ENCODE results near the gene IFITM10.

IFITM10 gene

DNA sequence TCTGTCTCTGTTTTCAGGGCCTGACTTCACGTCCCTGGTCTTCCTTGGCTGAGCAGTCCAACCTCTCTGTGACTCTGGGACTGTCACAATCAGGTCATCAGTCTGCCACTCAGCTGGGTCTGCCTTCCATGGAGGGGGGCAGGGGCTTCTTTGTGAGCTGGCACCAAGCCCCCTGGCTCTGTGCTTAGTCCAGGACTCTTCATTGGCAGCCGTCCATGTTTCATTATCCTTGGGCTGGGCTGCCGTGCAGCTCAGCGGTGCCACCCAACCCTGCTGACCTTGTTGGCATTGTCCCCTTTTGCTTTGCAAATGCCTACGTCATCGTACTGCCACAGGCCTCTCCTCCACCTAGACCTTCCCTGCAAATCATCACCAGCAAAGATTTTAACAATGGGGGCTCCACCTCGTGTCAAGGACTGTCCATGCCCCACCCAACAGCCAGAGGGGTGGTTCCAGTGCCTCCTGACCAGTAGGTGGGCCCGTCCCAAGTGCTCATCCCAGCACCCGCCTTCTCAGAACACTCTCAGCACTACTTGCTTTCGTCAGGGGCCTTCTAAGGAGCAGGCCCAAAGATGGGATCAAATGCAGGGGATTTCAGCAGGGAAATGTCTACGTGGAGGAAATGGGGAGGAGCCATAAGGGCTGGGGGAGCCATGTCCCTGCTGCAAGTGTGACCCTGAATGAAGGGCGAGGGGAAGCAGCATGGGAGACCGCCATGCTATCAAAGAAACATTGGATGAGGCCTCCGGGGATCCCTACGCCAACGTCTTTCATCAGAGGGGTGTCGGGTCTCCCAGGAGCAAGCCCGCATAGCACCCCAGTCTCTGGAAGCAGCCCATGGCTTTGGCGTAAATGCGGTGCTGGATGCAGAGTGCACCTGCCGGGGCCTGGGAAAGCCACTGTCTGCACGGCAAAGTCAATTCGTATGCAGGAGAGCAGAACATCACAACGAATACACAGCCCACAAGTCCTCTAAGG is 35.2 kb downstream of the IFITM10 start:
- no peak for DNase-seq (ENCODE audit: low read depth)
- no peak overlapping the region for H3K4me3 ChIP-seq (ENCODE audit: low read length)
- TF ChIP-seq, protein P1, sequence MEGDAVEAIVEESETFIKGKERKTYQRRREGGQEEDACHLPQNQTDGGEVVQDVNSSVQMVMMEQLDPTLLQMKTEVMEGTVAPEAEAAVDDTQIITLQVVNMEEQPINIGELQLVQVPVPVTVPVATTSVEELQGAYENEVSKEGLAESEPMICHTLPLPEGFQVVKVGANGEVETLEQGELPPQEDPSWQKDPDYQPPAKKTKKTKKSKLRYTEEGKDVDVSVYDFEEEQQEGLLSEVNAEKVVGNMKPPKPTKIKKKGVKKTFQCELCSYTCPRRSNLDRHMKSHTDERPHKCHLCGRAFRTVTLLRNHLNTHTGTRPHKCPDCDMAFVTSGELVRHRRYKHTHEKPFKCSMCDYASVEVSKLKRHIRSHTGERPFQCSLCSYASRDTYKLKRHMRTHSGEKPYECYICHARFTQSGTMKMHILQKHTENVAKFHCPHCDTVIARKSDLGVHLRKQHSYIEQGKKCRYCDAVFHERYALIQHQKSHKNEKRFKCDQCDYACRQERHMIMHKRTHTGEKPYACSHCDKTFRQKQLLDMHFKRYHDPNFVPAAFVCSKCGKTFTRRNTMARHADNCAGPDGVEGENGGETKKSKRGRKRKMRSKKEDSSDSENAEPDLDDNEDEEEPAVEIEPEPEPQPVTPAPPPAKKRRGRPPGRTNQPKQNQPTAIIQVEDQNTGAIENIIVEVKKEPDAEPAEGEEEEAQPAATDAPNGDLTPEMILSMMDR (conservative IDR thresholded peaks at IDR 0.05; ENCODE audit: low read depth, low read length) = no peak

DNA sequence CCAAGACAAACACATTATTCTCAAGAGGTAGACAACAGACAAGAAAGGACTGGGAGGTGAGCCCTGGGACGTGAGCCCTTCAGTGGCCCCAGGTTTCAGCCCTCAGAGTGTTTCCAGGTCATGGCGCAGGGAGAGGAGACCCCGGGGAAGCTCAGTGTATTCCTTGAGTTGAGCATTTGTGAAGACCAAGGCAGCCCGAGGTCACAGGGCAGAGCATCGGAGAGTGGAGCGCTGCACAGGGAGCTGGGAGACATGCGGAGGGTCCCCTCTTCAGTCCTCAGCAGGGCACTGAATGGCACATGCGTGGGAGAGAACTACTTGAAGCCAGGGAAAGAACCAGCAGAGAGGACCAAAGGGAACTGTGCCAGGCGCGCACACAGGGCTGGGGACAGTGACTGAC is 41.7 kb downstream of the IFITM10 start:
- DNase-seq (ENCODE audit: low read depth) = no peak
- H3K4me3 ChIP-seq (ENCODE audit: low read length) = no peak overlapping the region
- TF ChIP-seq, protein P1 (conservative IDR thresholded peaks at IDR 0.05; ENCODE audit: low read depth, low read length) = no peak

DNA sequence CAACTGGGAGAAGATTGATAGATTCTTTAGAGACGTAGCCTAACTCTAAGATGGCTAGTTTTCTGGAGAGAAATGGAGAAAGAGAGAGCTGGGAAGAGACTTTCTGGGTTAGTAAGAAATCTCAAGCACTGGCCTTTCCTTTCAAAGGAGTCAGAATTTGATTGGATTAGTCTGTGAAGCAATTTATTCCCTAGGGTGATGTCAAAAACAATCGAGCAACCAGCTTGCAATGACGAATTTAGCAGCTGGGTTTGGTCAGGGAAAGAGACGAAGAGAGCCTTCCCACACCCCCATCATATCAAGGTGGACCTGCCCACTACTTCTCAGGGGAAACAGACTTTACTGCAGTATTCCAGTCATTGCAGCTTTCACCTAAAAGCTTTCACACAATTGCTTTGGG is 42.6 kb downstream of the IFITM10 start:
- TF ChIP-seq, protein P1 (conservative IDR thresholded peaks at IDR 0.05; ENCODE audit: low read depth, low read length) = no peak
- H3K4me3 ChIP-seq (ENCODE audit: low read length) = no peak overlapping the region
- DNase-seq (ENCODE audit: low read depth) = no peak

DNA sequence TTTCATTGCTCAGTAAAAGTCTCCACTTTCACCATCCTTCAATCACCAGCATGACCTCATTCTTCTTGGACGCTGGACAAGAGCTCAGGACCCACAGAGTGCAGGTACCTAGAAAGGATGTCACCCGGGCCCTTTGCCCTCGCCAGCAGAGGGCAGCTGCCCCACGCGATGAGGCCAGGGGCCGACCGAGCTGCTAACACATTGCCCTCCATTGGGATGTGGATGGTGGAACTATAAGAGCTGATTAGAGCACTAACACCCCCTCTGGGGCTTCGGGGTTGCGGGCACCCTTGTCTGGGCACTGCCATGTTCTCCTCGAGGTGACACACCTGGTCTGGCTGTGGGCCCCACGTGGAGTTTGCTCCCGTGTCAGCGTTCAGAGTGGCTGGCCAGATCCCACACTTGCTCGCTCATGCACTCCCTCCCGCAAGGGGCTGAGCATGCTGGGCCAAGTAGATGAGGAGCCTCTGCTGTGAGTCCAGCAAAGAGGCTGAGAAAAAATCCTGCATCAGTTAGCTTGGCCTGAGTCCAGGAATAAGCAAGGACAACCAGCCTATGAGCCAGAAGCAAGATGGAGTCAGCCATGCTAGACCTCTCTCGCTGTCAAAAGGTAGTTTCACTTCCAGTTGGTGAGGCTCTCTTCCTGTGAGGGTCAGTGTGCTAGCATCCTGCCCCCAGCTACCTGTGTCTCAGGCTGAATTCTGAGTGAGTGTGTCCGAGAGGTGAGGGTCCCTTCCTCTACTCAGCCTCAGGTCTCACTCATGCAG is 43.6 kb downstream of the IFITM10 start:
- DNase-seq (ENCODE audit: low read depth) = no peak
- TF ChIP-seq, protein P1 (conservative IDR thresholded peaks at IDR 0.05; ENCODE audit: low read depth, low read length) = no peak
- H3K4me3 ChIP-seq (ENCODE audit: low read length) = no peak overlapping the region

DNA sequence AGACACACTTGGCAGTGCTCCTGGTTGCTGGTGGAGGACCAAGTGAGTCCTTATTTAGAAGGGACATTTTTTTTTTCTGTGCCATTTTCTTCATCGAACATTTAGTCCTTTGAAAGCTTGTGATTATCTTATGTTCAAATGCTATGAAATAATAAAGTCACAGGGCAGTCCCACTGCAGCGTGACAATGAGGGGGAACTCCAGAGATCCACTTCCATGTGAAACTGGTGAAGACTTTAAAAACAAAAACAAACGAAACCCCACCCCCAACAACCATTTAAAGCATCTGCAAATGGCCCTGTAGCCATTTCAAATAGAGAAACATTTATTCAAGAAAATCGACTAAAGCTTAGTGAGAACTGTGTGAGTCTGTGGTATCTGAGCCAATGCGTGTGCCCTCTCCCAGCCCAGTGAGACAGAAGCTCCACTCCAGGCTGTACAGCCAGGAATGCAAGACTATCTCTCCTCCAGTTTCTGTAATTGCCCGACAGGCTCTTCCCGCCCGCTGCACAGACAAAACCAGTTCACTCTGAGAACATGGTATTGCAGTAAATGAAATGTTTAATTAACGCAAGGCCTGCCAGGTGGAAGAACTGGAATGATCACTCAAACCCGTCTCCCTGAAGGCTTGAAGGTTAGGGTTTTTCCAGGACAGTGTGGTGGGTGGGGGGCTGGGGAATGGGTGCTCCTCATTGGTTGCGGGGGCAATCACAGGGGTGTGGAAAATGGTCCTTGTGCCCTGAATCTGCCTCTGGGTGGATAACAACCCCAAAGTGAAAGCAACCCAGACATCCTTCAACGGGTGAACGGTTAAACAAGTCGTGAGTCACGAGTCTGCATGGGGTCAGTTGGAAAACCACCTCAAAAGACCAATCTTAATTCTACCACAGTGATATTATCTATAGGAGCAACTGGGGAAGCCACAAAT is 45.0 kb downstream of the IFITM10 start:
- no peak for DNase-seq (ENCODE audit: low read depth)
- H3K4me3 ChIP-seq (ENCODE audit: low read length) = no peak overlapping the region
- TF ChIP-seq, protein P1 (conservative IDR thresholded peaks at IDR 0.05; ENCODE audit: low read depth, low read length) = no peak

DNA sequence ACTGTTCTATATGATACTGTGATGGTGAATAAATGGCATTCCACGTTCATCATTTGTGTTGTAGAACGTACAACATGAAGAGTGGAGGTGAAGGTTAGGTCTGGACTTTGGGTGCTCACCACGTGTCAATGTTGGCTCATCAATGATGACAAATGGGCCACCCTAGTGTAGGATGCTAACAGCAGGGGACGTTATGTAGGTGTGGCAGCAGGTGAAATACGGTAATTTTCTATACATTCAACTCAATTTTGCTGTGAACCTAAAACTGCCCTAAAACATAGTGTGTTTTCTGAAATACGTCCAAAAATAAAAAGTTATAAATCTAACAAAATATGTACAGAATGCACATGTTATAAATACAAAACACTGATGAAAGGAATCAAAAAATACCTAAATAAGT is 47.2 kb downstream of the IFITM10 start:
- DNase-seq (ENCODE audit: low read depth) = no peak
- TF ChIP-seq, protein P1 (conservative IDR thresholded peaks at IDR 0.05; ENCODE audit: low read depth, low read length) = no peak
- H3K4me3 ChIP-seq (ENCODE audit: low read length) = no peak overlapping the region

All from retinal pigment epithelial cell (primary cell).